HepG2 (cell line): ENCODE data around the gene ALDH3A2. TPM values are rescaled to one million over a fixed set of nuclear protein-coding genes. Genes with fewer than 3 reads are reported as not detected.
A peak's percentile ranks its signal among the peaks of the same experiment; 100 is the strongest.

Experiments
- ATAC-seq: fragments of 200-7000 bp; cut with Tn5 transposase; 3 replicates; pipeline ENCODE4 v1.9.1; 2020; ENCODE audit warnings: mild to moderate bottlenecking, moderate library complexity
- BruUV-seq: library from RNA; stranded (reverse); fragments of 400-500 nt; replicated peaks from 2 replicates; lab custom pipeline; 2021; lab: Mats Ljungman, UMichigan
- CTCF ChIA-PET: fragments of 300-600 bp; formaldehyde crosslinking; extraction: SDS; loops from one replicate; lab custom pipeline; 2021; ENCODE audit warnings: low total read pairs, inconsistent platforms, low intra/inter-chr PET ratio; lab: Yijun Ruan, JAX
- POLR2A ChIA-PET: fragments of 350-600 bp; sonication (Branson Sonifier 250); formaldehyde crosslinking; loops from one replicate; lab custom pipeline; 2020; ENCODE audit warnings: antibody characterized with exemption, inconsistent platforms; lab: Yijun Ruan, JAX
- DNase-seq: peaks from one replicate; pipeline ENCODE4 v3.0.0-alpha.2; 2015; ENCODE audit warnings: low spot score
- FAIRE-seq: peaks from 3 replicates; lab custom pipeline; 2011; peaks lifted over from hg19 to GRCh38; lab: Jason Lieb, UNC
- H2AFZ ChIP-seq: one replicate; pipeline ENCODE4 v1.6.1; 2011; ENCODE audit warnings: low read length, inconsistent platforms
- H3K27ac ChIP-seq: fragments of 300-600 bp; 3 replicates; pipeline ENCODE4 v1.8.0; 2011; ENCODE audit warnings: mixed run types, mild to moderate bottlenecking, mixed read lengths, low read length, inconsistent platforms; ENCODE audit not compliant: insufficient read depth; ENCODE audit errors: extremely low read length
- H3K27me3 ChIP-seq, 2 experiments: fragments of 200-600 bp in 1 of 2; 2 replicates in 1 of 2; 3 replicates in 1 of 2; pipeline versions ENCODE4 v1.6.0 to v1.8.0; 2011; ENCODE audit warnings: low read length in 2 of 2, mild to moderate bottlenecking in 2 of 2, moderate library complexity in 2 of 2, inconsistent platforms in 1 of 2; ENCODE audit not compliant: insufficient read depth in 2 of 2, control insufficient read depth in 1 of 2
- H3K36me3 ChIP-seq, 2 experiments: fragments of 200-600 bp in 1 of 2; replicated peaks in 1 of 2; 2 replicates in 1 of 2; 3 replicates in 1 of 2; pipeline versions ENCODE4 v1.5.1 to v1.8.0; 2011; ENCODE audit warnings: low read length in 2 of 2, inconsistent platforms in 1 of 2; ENCODE audit not compliant: insufficient read depth in 2 of 2, control insufficient read depth in 1 of 2
- H3K4me1 ChIP-seq: 2 replicates; pipeline ENCODE4 v1.5.1; 2012; ENCODE audit warnings: low read length, inconsistent platforms; ENCODE audit not compliant: insufficient read depth
- H3K4me2 ChIP-seq: 2 replicates; pipeline ENCODE4 v1.6.0; 2011; ENCODE audit warnings: low read depth, low read length, inconsistent platforms
- H3K4me3 ChIP-seq, 3 experiments: fragments of 200-600 bp in 1 of 3; sonication (generic), shearing (Covaris generic) in 1 of 3; replicated peaks in 1 of 3; 2 replicates each; pipeline ENCODE4 v1.5.1; 2011 to 2016; ENCODE audit warnings: low read length in 3 of 3, inconsistent platforms in 2 of 3, low read depth in 2 of 3, mild to moderate bottlenecking in 2 of 3, control low read depth in 1 of 3, mixed read lengths in 1 of 3; ENCODE audit not compliant: insufficient read depth in 1 of 3
- H3K79me2 ChIP-seq: one replicate; pipeline ENCODE4 v1.6.1; 2011; ENCODE audit warnings: low read length, inconsistent platforms; ENCODE audit not compliant: insufficient read depth
- H3K9ac ChIP-seq: 2 replicates; pipeline ENCODE4 v1.6.0; 2011; ENCODE audit warnings: mild to moderate bottlenecking, low read depth, low read length, inconsistent platforms; ENCODE audit not compliant: insufficient read depth
- H3K9me3 ChIP-seq: 2 replicates; pipeline ENCODE4 v1.5.1; 2012; ENCODE audit warnings: mild to moderate bottlenecking, low read length
- H4K20me1 ChIP-seq: 2 replicates; pipeline ENCODE4 v1.6.0; 2011; ENCODE audit warnings: inconsistent platforms, mild to moderate bottlenecking, low read length, moderate library complexity; ENCODE audit not compliant: insufficient read depth
- ASH2L ChIP-seq: fragments of 300-600, 200-600 bp; sonication (generic); IDR thresholded peaks from 2 replicates; pipeline ENCODE4 v1.7.0; 2017; ENCODE audit warnings: low read depth, mild to moderate bottlenecking, moderate library complexity, mixed read lengths, low read length; ENCODE audit not compliant: insufficient read length
- CEBPB ChIP-seq: IDR thresholded peaks from 2 replicates; pipeline ENCODE4 v1.6.1; 2011; ENCODE audit warnings: low read depth, low read length, improper control_type of control experiment, borderline replicate concordance
- CERS6 ChIP-seq: sonication (generic); formaldehyde crosslinking; IDR thresholded peaks from 2 replicates; pipeline ENCODE4 v1.5.0; 2020; ENCODE audit warnings: missing genetic modification reagents
- KDM5A ChIP-seq: fragments of 200-600 bp; sonication (generic); IDR thresholded peaks from 2 replicates; pipeline ENCODE4 v1.7.0; 2018; ENCODE audit warnings: antibody characterized with exemption, mild to moderate bottlenecking, low read length, borderline replicate concordance
- POGZ ChIP-seq: sonication (generic); formaldehyde crosslinking; IDR thresholded peaks from 2 replicates; pipeline ENCODE4 v1.4.0; 2020; ENCODE audit warnings: mild to moderate bottlenecking, missing genetic modification reagents
- RFXANK ChIP-seq: IDR thresholded peaks from 2 replicates; pipeline ENCODE4 v1.6.1; 2016
- SRY ChIP-seq: sonication (generic); formaldehyde crosslinking; IDR thresholded peaks from 2 replicates; pipeline ENCODE4 v1.8.0; 2022; ENCODE audit warnings: mild to moderate bottlenecking, missing genetic modification reagents
- ZBTB2 ChIP-seq: sonication (generic); formaldehyde crosslinking; IDR thresholded peaks from 2 replicates; pipeline ENCODE4 v1.8.0; 2022; ENCODE audit warnings: low read depth, missing genetic modification reagents
- ZNF747 ChIP-seq: sonication (generic); formaldehyde crosslinking; IDR thresholded peaks from 2 replicates; pipeline ENCODE4 v1.8.1; 2023; ENCODE audit warnings: missing genetic modification reagents, mild to moderate bottlenecking, borderline replicate concordance
- WGBS: methylation state at CpG from one replicate; pipeline ENCODE4 v1.1.6; 2017; ENCODE audit warnings: low lambda C conversion rate; 5-methylcytosine and 5-hydroxymethylcytosine counted together
- in situ Hi-C: cut with HindIII; loops from 2 replicates; pipeline ENCODE4 v1.10.0; 2017; ENCODE audit warnings: low pct_unique_long_range_greater_than_20kb; ENCODE audit not compliant: extremely low pct_ligation_motif_present
- intact Hi-C: fragments of 100-400 bp; cut with micrococcal nuclease; formaldehyde crosslinking; loops from one replicate; pipeline ENCODE4 v1.10.0; 2022; ENCODE audit not compliant: unreplicated experiment
- polyA plus RNA-seq, 8 experiments: library from polyadenylated mRNA; depleted of rRNA in 3 of 8; stranded (reverse) in 7 of 8; unstranded in 1 of 8; fragments of >200 nt; fragmentation: Illumina TruSeq in 4 of 8; extraction: Trizol in 4 of 8; gene quantifications; 2 replicates each; pipeline versions ENCODE4 v1.2.1 to v1.2.3, GENCODE V29; 2011 to 2016; ENCODE audit warnings: low read depth in 4 of 8, missing spikeins in 1 of 8, mixed read lengths in 1 of 8; ENCODE audit not compliant: insufficient read depth in 1 of 8
- total RNA-seq, 5 experiments: library from RNA; depleted of rRNA; stranded (reverse); fragments of >200 nt; fragmentation: Illumina TruSeq; extraction: Trizol; gene quantifications; 2 replicates each; pipeline ENCODE4 v1.2.3, GENCODE V29; 2016; ENCODE audit warnings: low read depth in 1 of 5

ALDH3A2 gene
- total and polyA plus RNA-seq, 2 of the 13 experiments (the other 11 are each of a cell fraction or from before 2014, with no cell fraction given): 80.8 to 180 TPM

GRCh38 chr17:19649274-19649541 is 657 bp downstream of the ALDH3A2 start:
- CTCF ChIA-PET: interaction anchor here (1.9 kb wide), 1 partner anchor 23 kb away, joined by 7 read pairs; no protein-coding TSS in a partner anchor
- intact Hi-C loops: loop anchor here (2.0 to 10.0 kb wide), 6 partner anchors 54 to 134 kb away; no protein-coding TSS in a partner anchor
- Histone ChIP-seq H3K4me2 (peak overlapping the region; percentile 85), H3K27me3 (no peaks in the 10 kb centered on the region; a peak in 1 of 5 replicates), H3K4me3 (peak overlapping the region; percentile 86 to 89 (median 86)), H2AFZ (no peak overlapping the region), H3K4me1 (peaks cover 66% of the 10 kb centered on the region), H3K79me2 (peaks cover 47% of the 10 kb centered on the region), H3K9me3 (no peaks in the 10 kb centered on the region), H3K36me3 (peaks cover 5 to 19% of the 10 kb centered on the region in 2 experiments; a peak in 4 of 5 replicates), H3K9ac (peak overlapping the region; percentile 85), H4K20me1 (no peaks in the 10 kb centered on the region)
- POLR2A ChIA-PET: interaction anchor here (0.8 to 5.3 kb wide), 23 partner anchors 11 to 271 kb away, joined by 3 to 194 read pairs (median 12); partner anchors contain the start of genes MAPK7 and SLC47A1
- 0% methylated on average over 2 of the region's 2 CpGs for WGBS
- DNase-seq: no peak
- FAIRE-seq: no peak
- no TSS peak for BruUV-seq
- no peak for ATAC-seq
- TF ChIP-seq SRY (CRISPR knock-in tag) (no peak), CEBPB (no peak), ZNF747 (CRISPR knock-in tag) (no peak), POGZ (no peak), KDM5A (peak; percentile 69; the same call in 1 of the 2 replicates), CERS6 (no peak), ASH2L (peak; percentile 9)
- TF ChIP-seq, all 625 proteins: peak for 2
- peak overlapping the region; percentile 88 for H3K27ac ChIP-seq
- in situ Hi-C loops: no loop called here

GRCh38 chr17:19650826-19651225 is 2.3 kb downstream of the ALDH3A2 start:
- peaks cover 60% of the 10 kb centered on the region for H3K79me2 ChIP-seq
- no peak overlapping the region for H2AFZ ChIP-seq
- 11% methylated on average over 1 of the region's 1 CpG for WGBS
- peak overlapping the region; percentile 85 for H3K4me2 ChIP-seq
- no peaks in the 10 kb centered on the region; a peak in 1 of 5 replicates for H3K27me3 ChIP-seq
- H4K20me1 ChIP-seq: no peaks in the 10 kb centered on the region
- H3K4me1 ChIP-seq: peaks cover 63% of the 10 kb centered on the region
- peak overlapping the region; percentile 56 for H3K27ac ChIP-seq
- ChIA-PET POLR2A (interaction anchor here (0.7 to 2.8 kb wide), 2 partner anchors 10 to 112 kb away, joined by 3 to 16 read pairs; no protein-coding TSS in a partner anchor), CTCF (no interaction called here)
- intact Hi-C loops (no loop called here), in situ Hi-C loops (no loop called here)
- H3K36me3 ChIP-seq: peaks cover 7 to 32% of the 10 kb centered on the region in 2 experiments
- H3K4me3 ChIP-seq: peak overlapping the region; percentile 86 to 89 (median 86)
- no peak for TF ChIP-seq ZBTB2 (CRISPR knock-in tag)
- no peak for TF ChIP-seq RFXANK
- DNase-seq (no peak), FAIRE-seq (no peak), ATAC-seq (no peak)
- H3K9ac ChIP-seq: peak overlapping the region; percentile 85
- no peaks in the 10 kb centered on the region for H3K9me3 ChIP-seq
- no TSS peak for BruUV-seq
